ENCODE measurements around the gene ZNF324.

ZNF324 gene

DNA sequence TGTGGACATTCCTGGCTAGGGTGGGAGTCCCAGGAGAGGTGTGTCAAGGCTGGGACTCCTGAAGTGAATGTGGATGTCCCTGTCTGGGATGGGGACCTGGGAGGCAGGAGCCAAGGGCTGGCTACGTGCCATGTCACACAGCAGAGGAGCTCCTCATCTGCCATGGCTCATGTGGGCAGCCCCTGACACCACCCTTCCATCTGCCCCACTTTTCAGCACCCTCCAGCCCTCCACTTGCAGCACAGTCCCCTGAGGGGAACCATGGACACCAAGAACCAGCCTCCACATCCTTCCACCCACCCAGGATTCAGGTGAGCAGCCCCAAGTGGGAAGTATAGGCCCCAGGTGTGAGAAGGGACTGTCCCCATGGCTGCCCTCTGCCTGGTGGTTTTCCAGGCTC, 11.0 kb downstream of the ZNF324 start:
- Histone ChIP-seq H3F3A (ENCODE audit: insufficient read depth, low read length) (no peaks in the 10 kb centered on the region), H3K27ac (ENCODE audit: low read depth, low read length, poor library complexity, severe bottlenecking) (no peak overlapping the region), H3K9me3 (ENCODE audit: low read length) (no peaks in the 10 kb centered on the region), H3K79me2 (ENCODE audit: insufficient read depth, low read length) (no peaks in the 10 kb centered on the region), H3K4me1 (ENCODE audit: insufficient read depth, low read length, severe bottlenecking) (peaks cover 19% of the 10 kb centered on the region), H3K9ac (ENCODE audit: low read length) (no peak overlapping the region), H4K20me1 (ENCODE audit: insufficient read depth, low read length) (no peaks in the 10 kb centered on the region), H3K4me2 (ENCODE audit: low read length) (no peak overlapping the region), H3K27me3 (ENCODE audit: insufficient read depth, low read length) (no peaks in the 10 kb centered on the region), H2AFZ (ENCODE audit: low read length) (no peak overlapping the region), H3K36me3 (ENCODE audit: insufficient read depth, low read length) (peaks cover 8% of the 10 kb centered on the region; the same call in 1 of the 2 replicates), H3K9me2 (ENCODE audit: low read depth, low read length) (no peaks in the 10 kb centered on the region), H3K4me3 (ENCODE audit: low read depth, low read length, poor library complexity, severe bottlenecking) (no peak overlapping the region)
- TF ChIP-seq, protein P1, sequence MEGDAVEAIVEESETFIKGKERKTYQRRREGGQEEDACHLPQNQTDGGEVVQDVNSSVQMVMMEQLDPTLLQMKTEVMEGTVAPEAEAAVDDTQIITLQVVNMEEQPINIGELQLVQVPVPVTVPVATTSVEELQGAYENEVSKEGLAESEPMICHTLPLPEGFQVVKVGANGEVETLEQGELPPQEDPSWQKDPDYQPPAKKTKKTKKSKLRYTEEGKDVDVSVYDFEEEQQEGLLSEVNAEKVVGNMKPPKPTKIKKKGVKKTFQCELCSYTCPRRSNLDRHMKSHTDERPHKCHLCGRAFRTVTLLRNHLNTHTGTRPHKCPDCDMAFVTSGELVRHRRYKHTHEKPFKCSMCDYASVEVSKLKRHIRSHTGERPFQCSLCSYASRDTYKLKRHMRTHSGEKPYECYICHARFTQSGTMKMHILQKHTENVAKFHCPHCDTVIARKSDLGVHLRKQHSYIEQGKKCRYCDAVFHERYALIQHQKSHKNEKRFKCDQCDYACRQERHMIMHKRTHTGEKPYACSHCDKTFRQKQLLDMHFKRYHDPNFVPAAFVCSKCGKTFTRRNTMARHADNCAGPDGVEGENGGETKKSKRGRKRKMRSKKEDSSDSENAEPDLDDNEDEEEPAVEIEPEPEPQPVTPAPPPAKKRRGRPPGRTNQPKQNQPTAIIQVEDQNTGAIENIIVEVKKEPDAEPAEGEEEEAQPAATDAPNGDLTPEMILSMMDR (IDR thresholded peaks at IDR 0.05; ENCODE audit: low read length) = no peak
- TF ChIP-seq EZH2 (IDR thresholded peaks at IDR 0.05; ENCODE audit: borderline replicate concordance, low read length) = no peak

DNA sequence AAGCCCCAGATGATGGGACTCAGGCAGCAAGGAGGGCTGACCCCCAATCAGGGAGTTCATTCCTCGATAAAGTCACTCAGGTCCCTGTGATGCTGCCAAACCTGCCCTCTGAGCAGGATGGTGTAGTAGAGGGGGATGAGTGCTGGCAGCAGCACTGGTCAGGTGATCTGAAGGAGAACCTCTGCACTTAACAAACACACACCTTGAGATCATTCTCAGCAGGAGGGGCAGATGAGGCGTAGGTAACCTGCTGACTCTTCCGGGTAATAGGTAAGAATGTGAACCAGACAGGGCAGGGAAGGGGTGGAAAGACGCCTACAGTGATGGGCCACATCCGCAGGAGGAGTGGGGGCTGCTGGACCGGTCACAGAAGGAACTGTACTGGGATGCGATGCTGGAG, 12.4 kb downstream of the ZNF324 start:
- Histone ChIP-seq H3K4me1 (ENCODE audit: insufficient read depth, low read length, severe bottlenecking) (peaks cover 19% of the 10 kb centered on the region), H3K9me3 (ENCODE audit: low read length) (no peaks in the 10 kb centered on the region), H3K27ac (ENCODE audit: low read depth, low read length, poor library complexity, severe bottlenecking) (no peak overlapping the region), H3F3A (ENCODE audit: insufficient read depth, low read length) (no peaks in the 10 kb centered on the region), H3K79me2 (ENCODE audit: insufficient read depth, low read length) (no peaks in the 10 kb centered on the region), H2AFZ (ENCODE audit: low read length) (no peak overlapping the region), H3K4me2 (ENCODE audit: low read length) (no peak overlapping the region), H3K9me2 (ENCODE audit: low read depth, low read length) (no peaks in the 10 kb centered on the region), H4K20me1 (ENCODE audit: insufficient read depth, low read length) (no peaks in the 10 kb centered on the region), H3K9ac (ENCODE audit: low read length) (no peak overlapping the region), H3K36me3 (ENCODE audit: insufficient read depth, low read length) (no peaks in the 10 kb centered on the region), H3K4me3 (ENCODE audit: low read depth, low read length, poor library complexity, severe bottlenecking) (no peak overlapping the region), H3K27me3 (ENCODE audit: insufficient read depth, low read length) (no peaks in the 10 kb centered on the region)
- TF ChIP-seq EZH2 (IDR thresholded peaks at IDR 0.05; ENCODE audit: borderline replicate concordance, low read length) = no peak
- TF ChIP-seq, protein P1 (IDR thresholded peaks at IDR 0.05; ENCODE audit: low read length) = no peak

DNA sequence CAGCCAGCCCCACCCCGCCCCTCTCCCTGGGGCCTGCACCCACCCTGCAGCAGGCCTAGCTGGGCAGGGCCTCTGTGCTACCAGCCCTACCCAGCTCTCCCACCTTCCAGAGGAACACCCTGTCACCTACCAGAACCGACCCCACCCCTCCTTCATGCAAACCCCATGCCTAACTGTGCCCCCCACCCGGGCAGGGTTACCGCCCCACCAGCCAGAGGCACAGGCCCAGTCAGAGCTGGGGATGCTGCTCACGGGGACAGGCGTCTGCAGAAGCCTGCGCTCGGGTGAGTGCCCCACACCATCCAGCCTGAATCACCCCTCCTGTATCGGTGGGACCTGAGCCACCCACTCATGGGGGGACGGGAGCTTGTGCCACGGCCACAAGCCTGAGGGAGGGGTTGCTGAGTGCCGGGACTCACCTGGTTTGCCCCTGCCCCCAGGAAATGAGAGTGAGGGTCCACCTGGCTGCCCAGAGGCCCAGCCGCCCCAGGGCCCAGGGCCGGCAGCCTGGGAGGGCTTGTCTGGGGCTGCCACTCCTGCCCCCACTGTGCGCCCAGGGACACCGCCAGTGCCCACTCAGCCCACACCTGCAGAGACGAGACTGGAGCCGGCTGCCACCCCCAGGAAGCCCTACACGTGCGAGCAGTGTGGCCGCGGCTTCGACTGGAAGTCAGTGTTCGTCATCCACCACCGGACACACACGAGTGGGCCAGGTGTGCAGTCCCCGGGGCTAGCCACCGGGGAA, 13.0 kb downstream of the ZNF324 start:
- no peaks in the 10 kb centered on the region for H3K36me3 ChIP-seq (ENCODE audit: insufficient read depth, low read length)
- H3K4me3 ChIP-seq (ENCODE audit: low read depth, low read length, poor library complexity, severe bottlenecking) = no peak overlapping the region
- peaks cover 15% of the 10 kb centered on the region for H3K4me1 ChIP-seq (ENCODE audit: insufficient read depth, low read length, severe bottlenecking)
- no peaks in the 10 kb centered on the region for H3K79me2 ChIP-seq (ENCODE audit: insufficient read depth, low read length)
- H3K27me3 ChIP-seq (ENCODE audit: insufficient read depth, low read length) = no peaks in the 10 kb centered on the region
- H3F3A ChIP-seq (ENCODE audit: insufficient read depth, low read length) = no peaks in the 10 kb centered on the region
- no peak overlapping the region for H3K27ac ChIP-seq (ENCODE audit: low read depth, low read length, poor library complexity, severe bottlenecking)
- H3K9me3 ChIP-seq (ENCODE audit: low read length) = no peaks in the 10 kb centered on the region
- H2AFZ ChIP-seq (ENCODE audit: low read length) = no peak overlapping the region
- no peak for TF ChIP-seq EZH2 (IDR thresholded peaks at IDR 0.05; ENCODE audit: borderline replicate concordance, low read length)
- no peak overlapping the region for H3K4me2 ChIP-seq (ENCODE audit: low read length)
- no peak overlapping the region for H3K9ac ChIP-seq (ENCODE audit: low read length)
- H4K20me1 ChIP-seq (ENCODE audit: insufficient read depth, low read length) = no peaks in the 10 kb centered on the region
- no peaks in the 10 kb centered on the region for H3K9me2 ChIP-seq (ENCODE audit: low read depth, low read length)

DNA sequence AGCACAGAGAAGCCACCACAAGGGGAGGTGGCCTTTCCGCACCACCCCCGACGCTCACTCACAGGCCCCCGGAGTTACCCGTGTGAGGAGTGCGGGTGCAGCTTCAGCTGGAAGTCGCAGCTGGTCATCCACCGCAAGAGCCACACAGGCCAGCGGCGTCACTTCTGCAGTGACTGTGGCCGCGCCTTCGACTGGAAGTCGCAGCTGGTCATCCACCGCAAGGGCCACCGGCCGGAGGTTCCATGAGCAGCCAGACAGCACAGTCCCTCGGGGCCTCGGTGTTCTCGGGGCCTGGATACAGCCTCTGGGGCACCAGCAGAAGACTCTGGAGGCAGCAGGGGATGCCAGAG, 13.6 kb downstream of the ZNF324 start:
- no peak overlapping the region for H3K9ac ChIP-seq (ENCODE audit: low read length)

More for the DNA sequence above, 13.6 kb downstream of the ZNF324 start:
- Histone ChIP-seq H2AFZ (ENCODE audit: low read length) (no peak overlapping the region), H4K20me1 (ENCODE audit: insufficient read depth, low read length) (no peaks in the 10 kb centered on the region), H3K4me3 (ENCODE audit: low read depth, low read length, poor library complexity, severe bottlenecking) (no peak overlapping the region), H3K4me2 (ENCODE audit: low read length) (no peak overlapping the region), H3K9me2 (ENCODE audit: low read depth, low read length) (no peaks in the 10 kb centered on the region), H3K27me3 (ENCODE audit: insufficient read depth, low read length) (no peaks in the 10 kb centered on the region), H3K4me1 (ENCODE audit: insufficient read depth, low read length, severe bottlenecking) (peaks cover 9% of the 10 kb centered on the region), H3K36me3 (ENCODE audit: insufficient read depth, low read length) (no peaks in the 10 kb centered on the region), H3K27ac (ENCODE audit: low read depth, low read length, poor library complexity, severe bottlenecking) (no peak overlapping the region), H3K79me2 (ENCODE audit: insufficient read depth, low read length) (no peaks in the 10 kb centered on the region), H3F3A (ENCODE audit: insufficient read depth, low read length) (no peaks in the 10 kb centered on the region), H3K9me3 (ENCODE audit: low read length) (no peaks in the 10 kb centered on the region)
- TF ChIP-seq EZH2 (IDR thresholded peaks at IDR 0.05; ENCODE audit: borderline replicate concordance, low read length) = no peak
- TF ChIP-seq, protein P1 (IDR thresholded peaks at IDR 0.05; ENCODE audit: low read length) = no peak

All from OCI-LY1 (cell line).